Naive thymus-derived CD4-positive, alpha-beta T cell (primary cell): Measurements from ENCODE around the gene WBP1L. TPM values are rescaled to one million over a fixed set of nuclear protein-coding genes. Genes with fewer than 3 reads are reported as not detected.

Experiments used
- ATAC-seq: fragments of 150-1000 bp; cut with Tn5 transposase; 2 replicates; pipeline ENCODE4 v1.10.0; 2021; ENCODE audit warnings: mild to moderate bottlenecking, moderate library complexity
- CTCF ChIA-PET: fragments of 350-600 bp; sonication (Branson Sonifier 250); formaldehyde crosslinking; loops from one replicate; lab custom pipeline; 2021; ENCODE audit warnings: antibody characterized with exemption; lab: Charles Lee
- POLR2A ChIA-PET: fragments of 350-600 bp; sonication (Branson Sonifier 250); formaldehyde crosslinking; loops from one replicate; lab custom pipeline; 2021; ENCODE audit warnings: antibody characterized with exemption, inconsistent platforms; lab: Charles Lee
- DNase-seq, 9 donors: peaks; one replicate each; pipeline versions ENCODE4 v3.0.0 to v3.0.0-alpha.2; 2020 to 2022; ENCODE audit warnings: mixed read lengths in 1 of 9
- H3K27ac ChIP-seq: one replicate; pipeline ENCODE4 v1.7.0; 2013; ENCODE audit warnings: mild to moderate bottlenecking, low read depth, low read length, moderate library complexity
- H3K27me3 ChIP-seq, 2 donors: one replicate each; pipeline ENCODE4 v1.7.0; 2013; ENCODE audit warnings: low read length in 2 of 2, mild to moderate bottlenecking in 2 of 2, moderate library complexity in 2 of 2; ENCODE audit not compliant: control insufficient read depth in 2 of 2, insufficient read depth in 2 of 2
- H3K36me3 ChIP-seq, 3 experiments: 1 replicate in 2 of 3; 2 replicates in 1 of 3; pipeline ENCODE4 v1.7.0; 2013; ENCODE audit warnings: low read length in 3 of 3, mild to moderate bottlenecking in 3 of 3, moderate library complexity in 1 of 3; ENCODE audit not compliant: insufficient read depth in 3 of 3, control insufficient read depth in 2 of 3
- H3K4me1 ChIP-seq, 2 donors: one replicate each; pipeline ENCODE4 v1.7.0; 2013; ENCODE audit warnings: low read length in 2 of 2, mild to moderate bottlenecking in 2 of 2, moderate library complexity in 1 of 2; ENCODE audit not compliant: control insufficient read depth in 2 of 2, insufficient read depth in 2 of 2
- H3K4me3 ChIP-seq: 2 replicates; pipeline ENCODE4 v1.7.0; 2013; ENCODE audit warnings: mild to moderate bottlenecking, low read length
- H3K9me3 ChIP-seq, 3 experiments: 1 replicate in 2 of 3; 2 replicates in 1 of 3; pipeline ENCODE4 v1.7.0; 2013; ENCODE audit warnings: low read length in 3 of 3; ENCODE audit not compliant: control insufficient read depth in 2 of 3
- H3K27ac Mint-ChIP-seq, 9 donors: one replicate each; pipeline ENCODE4 v1.8.0; 2020 to 2022; ENCODE audit warnings: mixed read lengths in 9 of 9, mild to moderate bottlenecking in 8 of 9, moderate library complexity in 5 of 9, inconsistent platforms in 2 of 9
- H3K27me3 Mint-ChIP-seq, 5 donors: one replicate each; pipeline ENCODE4 v1.8.0; 2021 to 2022; ENCODE audit warnings: mixed read lengths in 5 of 5, mild to moderate bottlenecking in 1 of 5
- H3K36me3 Mint-ChIP-seq, 5 donors: one replicate each; pipeline ENCODE4 v1.8.0; 2020 to 2022; ENCODE audit warnings: mixed read lengths in 5 of 5, mild to moderate bottlenecking in 3 of 5, inconsistent platforms in 1 of 5
- H3K4me1 Mint-ChIP-seq, 7 donors: one replicate each; pipeline ENCODE4 v1.8.0; 2020 to 2022; ENCODE audit warnings: mixed read lengths in 7 of 7, mild to moderate bottlenecking in 3 of 7, inconsistent platforms in 1 of 7
- H3K4me3 Mint-ChIP-seq, 10 donors: one replicate each; pipeline ENCODE4 v1.8.0; 2020 to 2022; ENCODE audit warnings: mild to moderate bottlenecking in 10 of 10, mixed read lengths in 10 of 10, moderate library complexity in 6 of 10, inconsistent platforms in 2 of 10
- H3K9me3 Mint-ChIP-seq, 11 donors: one replicate each; pipeline ENCODE4 v1.8.0; 2020 to 2022; ENCODE audit warnings: mixed read lengths in 11 of 11, mild to moderate bottlenecking in 4 of 11, inconsistent platforms in 1 of 11, moderate library complexity in 1 of 11
- intact Hi-C, 2 donors: fragments of 100-400 bp; cut with micrococcal nuclease; formaldehyde crosslinking; loops; one replicate each; pipeline ENCODE4 v1.15.1; 2023
- polyA plus RNA-seq, 2 donors: library from polyadenylated mRNA; unstranded; fragments of 300-500 nt; fragmentation: Illumina TruSeq; gene quantifications; one replicate each; pipeline ENCODE4 v1.2.3, GENCODE V29; 2021
- total RNA-seq, 6 experiments: library from RNA in 5 of 6; stranded (reverse) in 5 of 6; gene quantifications; 1 replicate in 5 of 6; 2 replicates in 1 of 6; pipeline ENCODE4 v1.2.3 and lab custom pipeline; 2021 to 2026

Gene WBP1L
- total and polyA plus RNA-seq, 7 experiments from 2014 or later, result 19.4 to 37.9 (median 30.3) TPM

DNA sequence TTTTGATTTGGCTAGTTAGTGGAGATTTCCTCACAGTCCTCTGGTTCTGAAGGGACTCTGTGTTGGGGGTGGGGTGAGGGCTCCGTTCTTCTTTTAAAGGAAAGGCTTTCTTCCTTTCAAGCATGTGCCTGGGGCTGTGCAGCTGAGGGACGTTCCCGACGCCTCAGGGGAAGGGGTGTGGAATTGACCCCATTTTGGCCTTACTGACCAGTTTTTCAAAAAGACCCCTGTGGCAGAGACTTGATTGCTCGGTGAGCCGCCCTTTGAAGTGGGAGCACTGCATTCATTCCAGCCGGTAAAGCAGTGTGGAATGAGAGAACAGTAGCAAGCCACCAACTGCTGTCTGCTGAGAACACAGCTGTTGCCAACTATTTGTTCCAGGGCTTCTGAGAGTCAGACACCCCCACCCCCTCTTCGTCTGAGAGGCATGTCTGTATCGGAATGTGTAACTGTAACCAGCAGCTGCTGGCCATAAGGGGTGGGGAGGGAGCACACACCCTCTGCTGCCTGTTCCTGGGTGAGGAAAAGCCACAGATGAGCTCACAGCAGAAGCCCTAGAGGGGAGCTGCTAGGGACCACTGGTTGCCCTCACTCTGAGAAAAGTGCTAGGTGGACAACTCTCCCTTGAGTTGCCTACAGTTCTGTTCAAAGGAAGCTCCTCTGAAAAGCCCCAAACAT, 33.2 kb downstream of the WBP1L start:
- Mint-ChIP-seq H3K27me3 (no peaks in the 10 kb centered on the region), H3K4me3 (peak overlapping the region in 9 of 10 donors; percentile 68 to 86 (median 72)), H3K27ac (peak overlapping the region in 8 of 9 donors; percentile 57 to 91 (median 80)), H3K36me3 (peaks cover 0 to 21% (median 14%) of the 10 kb centered on the region in 5 donors), H3K4me1 (peaks cover 42 to 80% (median 77%) of the 10 kb centered on the region in 7 donors), H3K9me3 (no peaks in the 10 kb centered on the region)
- Histone ChIP-seq H3K4me1 (peaks cover 7 to 25% of the 10 kb centered on the region in 2 donors), H3K36me3 (peaks cover 0 to 12% (median 0%) of the 10 kb centered on the region in 3 experiments), H3K27me3 (no peaks in the 10 kb centered on the region), H3K9me3 (no peaks in the 10 kb centered on the region), H3K4me3 (no peak overlapping the region), H3K27ac (no peak overlapping the region)
- ChIA-PET POLR2A (interaction anchor here (0.7 kb wide), 1 partner anchor 131 kb away, joined by 3 read pairs; no protein-coding TSS in a partner anchor), CTCF (interaction anchor here (0.6 kb wide), 1 partner anchor 1617 kb away, joined by 4 read pairs; no protein-coding TSS in a partner anchor)
- ATAC-seq (peak; percentile 10), DNase-seq (peak in 2 of 9 donors; percentile 21 to 61)
- intact Hi-C loops, result loop anchor here in 1 of 2 donors (2.0 kb wide), 1 partner anchor 24 kb away; no protein-coding TSS in a partner anchor

DNA sequence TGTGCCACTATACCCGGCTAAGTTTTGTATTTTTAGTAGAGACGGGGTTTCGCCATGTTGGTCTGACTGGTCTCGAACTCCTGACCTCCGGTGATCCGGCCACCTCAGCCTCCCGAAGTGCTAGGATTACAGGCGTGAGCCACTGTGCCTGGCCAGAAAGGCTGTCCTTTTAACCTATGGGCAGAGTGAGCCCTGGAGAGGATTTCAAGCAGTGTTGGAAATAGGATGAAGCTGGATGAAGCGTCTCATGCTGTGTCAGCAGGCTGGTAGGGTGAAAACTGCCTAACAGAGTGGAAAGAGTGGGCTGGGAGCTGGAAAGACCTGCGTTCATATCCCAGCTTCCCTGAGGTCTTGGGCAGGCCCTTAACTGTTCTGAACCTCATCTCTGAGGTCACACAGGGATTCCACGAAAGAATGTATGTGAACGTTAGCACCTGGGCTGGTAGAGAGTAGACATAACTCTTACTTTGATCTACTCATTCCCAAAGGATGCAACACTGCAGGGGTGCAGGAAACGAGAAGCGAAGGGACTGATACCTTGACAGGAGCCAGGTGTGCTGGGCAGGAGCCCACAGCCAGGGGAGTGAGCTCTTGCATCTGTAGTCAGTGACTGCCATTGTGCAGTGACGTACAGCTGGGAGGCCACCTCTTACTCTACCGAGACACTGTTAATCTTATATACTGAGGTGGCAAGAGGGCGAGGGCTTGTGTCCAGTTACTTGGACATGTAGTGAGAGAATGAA, 34.1 kb downstream of the WBP1L start:
- H3K27me3 Mint-ChIP-seq, result no peaks in the 10 kb centered on the region
- CTCF ChIA-PET, result no interaction called here
- H3K27me3 ChIP-seq, result no peaks in the 10 kb centered on the region
- H3K4me1 ChIP-seq, result peaks cover 7 to 25% of the 10 kb centered on the region in 2 donors
- H3K9me3 Mint-ChIP-seq, result no peaks in the 10 kb centered on the region
- ATAC-seq (no peak), DNase-seq (no peak)
- peaks cover 0 to 12% (median 0%) of the 10 kb centered on the region in 3 experiments for H3K36me3 ChIP-seq
- peak overlapping the region in 1 of 10 donors; percentile 1 for H3K4me3 Mint-ChIP-seq
- H3K4me3 ChIP-seq, result no peak overlapping the region
- POLR2A ChIA-PET, result no interaction called here
- H3K27ac ChIP-seq, result no peak overlapping the region
- H3K4me1 Mint-ChIP-seq, result peaks cover 45 to 83% (median 80%) of the 10 kb centered on the region in 7 donors
- intact Hi-C loops, result loop anchor here in 1 of 2 donors (2.0 kb wide), 1 partner anchor 25 kb away; no protein-coding TSS in a partner anchor
- peaks cover 0 to 26% (median 14%) of the 10 kb centered on the region in 5 donors for H3K36me3 Mint-ChIP-seq
- no peaks in the 10 kb centered on the region for H3K9me3 ChIP-seq
- peak overlapping the region in 7 of 9 donors; percentile 18 to 82 (median 58) for H3K27ac Mint-ChIP-seq

GRCh38 chr10:102778781-102779180, 35.0 kb downstream of the WBP1L start:
- H3K4me1 Mint-ChIP-seq, result peaks cover 41 to 83% (median 80%) of the 10 kb centered on the region in 7 donors
- CTCF ChIA-PET, result no interaction called here
- H3K27me3 Mint-ChIP-seq, result no peaks in the 10 kb centered on the region
- POLR2A ChIA-PET, result no interaction called here
- no peak for ATAC-seq
- H3K36me3 Mint-ChIP-seq, result peaks cover 0 to 26% (median 14%) of the 10 kb centered on the region in 5 donors
- Histone ChIP-seq H3K4me1 (peaks cover 7 to 25% of the 10 kb centered on the region in 2 donors), H3K36me3 (peaks cover 0 to 12% (median 0%) of the 10 kb centered on the region in 3 experiments), H3K27ac (no peak overlapping the region), H3K9me3 (no peaks in the 10 kb centered on the region), H3K4me3 (no peak overlapping the region), H3K27me3 (no peaks in the 10 kb centered on the region)
- no peak for DNase-seq
- H3K9me3 Mint-ChIP-seq, result no peaks in the 10 kb centered on the region
- no peak overlapping the region for H3K4me3 Mint-ChIP-seq
- H3K27ac Mint-ChIP-seq, result peak overlapping the region in 4 of 9 donors; percentile 18 to 69 (median 62)
- intact Hi-C loops, result no loop called here

DNA sequence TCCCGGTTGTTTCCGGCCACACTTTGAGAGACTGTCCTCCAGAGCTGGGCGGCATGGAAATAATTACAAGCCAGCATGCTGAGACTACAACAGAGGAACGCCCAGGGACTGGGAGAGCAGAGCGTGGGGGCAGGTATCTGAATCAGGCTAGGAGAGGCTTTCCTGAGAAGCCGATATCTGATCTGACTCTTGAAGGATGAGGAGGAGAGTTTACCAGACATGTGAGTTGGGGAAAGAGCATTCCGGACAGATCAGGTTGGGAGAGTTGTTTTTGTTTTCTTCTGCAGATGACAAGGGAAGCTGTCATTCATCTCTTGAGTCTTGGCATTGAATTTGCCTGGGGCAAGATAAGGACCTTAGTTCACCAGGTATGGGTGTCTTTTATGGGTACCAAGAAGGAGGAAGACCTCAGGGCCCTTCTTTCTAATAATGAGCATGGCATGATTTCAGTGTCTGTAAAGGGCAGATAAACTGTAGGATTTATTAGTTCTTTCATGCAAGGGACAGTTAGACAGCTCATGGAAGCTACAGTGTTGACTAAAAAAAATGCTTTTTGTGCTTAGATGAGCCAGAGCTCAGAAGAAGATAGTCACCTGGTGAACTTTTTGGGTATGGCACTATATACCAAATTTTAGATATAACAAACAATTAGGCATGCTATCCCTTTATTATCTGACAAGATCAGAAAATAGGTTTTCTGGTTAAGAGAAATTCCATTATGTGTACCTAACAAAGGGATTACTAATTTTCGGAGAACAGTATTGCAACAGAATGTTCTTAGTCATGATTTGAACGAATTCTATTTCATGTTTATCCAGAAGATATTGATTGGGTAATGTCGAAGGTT, 36.2 kb downstream of the WBP1L start:
- no peak for DNase-seq
- H3K36me3 ChIP-seq, result peaks cover 0 to 12% (median 0%) of the 10 kb centered on the region in 3 experiments
- H3K9me3 ChIP-seq, result no peaks in the 10 kb centered on the region
- no peaks in the 10 kb centered on the region for H3K27me3 ChIP-seq
- no peaks in the 10 kb centered on the region for H3K9me3 Mint-ChIP-seq
- no peak overlapping the region for H3K4me3 Mint-ChIP-seq
- H3K27ac Mint-ChIP-seq, result peak overlapping the region in 5 of 9 donors; percentile 6 to 79 (median 44)
- no peak overlapping the region for H3K4me3 ChIP-seq
- peaks cover 7 to 20% of the 10 kb centered on the region in 2 donors for H3K4me1 ChIP-seq
- no peak for ATAC-seq
- H3K4me1 Mint-ChIP-seq, result peaks cover 33 to 77% (median 73%) of the 10 kb centered on the region in 7 donors
- POLR2A ChIA-PET, result interaction anchor here (0.6 to 0.7 kb wide), 2 partner anchors 54 to 1162 kb away, joined by 3 to 5 read pairs; no protein-coding TSS in a partner anchor
- H3K36me3 Mint-ChIP-seq, result peaks cover 0 to 18% (median 12%) of the 10 kb centered on the region in 5 donors
- H3K27me3 Mint-ChIP-seq, result no peaks in the 10 kb centered on the region
- intact Hi-C loops, result no loop called here
- CTCF ChIA-PET, result interaction anchor here (0.7 kb wide), 1 partner anchor 610 kb away, joined by 3 read pairs; no protein-coding TSS in a partner anchor
- no peak overlapping the region for H3K27ac ChIP-seq

DNA sequence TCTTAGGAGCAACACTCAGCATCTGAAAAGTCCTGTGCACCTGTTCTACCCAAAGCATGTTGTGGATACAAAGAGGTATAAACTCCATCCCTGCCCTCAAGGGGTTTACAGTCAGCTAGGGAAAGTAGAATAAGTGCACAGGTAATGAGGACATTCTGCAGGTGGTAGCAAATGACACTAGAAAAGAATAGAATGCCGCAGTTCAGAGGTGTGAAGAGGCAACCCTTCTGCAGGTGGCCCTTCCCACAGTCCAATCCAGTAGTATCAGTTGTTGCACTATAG, 36.7 kb downstream of the WBP1L start:
- ChIA-PET CTCF (no interaction called here), POLR2A (no interaction called here)
- peaks cover 7 to 15% of the 10 kb centered on the region in 2 donors for H3K4me1 ChIP-seq
- H3K27me3 ChIP-seq, result no peaks in the 10 kb centered on the region
- Mint-ChIP-seq H3K27ac (no peak overlapping the region), H3K9me3 (no peaks in the 10 kb centered on the region), H3K4me3 (no peak overlapping the region), H3K27me3 (no peaks in the 10 kb centered on the region), H3K4me1 (peaks cover 28 to 74% (median 69%) of the 10 kb centered on the region in 7 donors), H3K36me3 (peaks cover 0 to 18% (median 12%) of the 10 kb centered on the region in 5 donors)
- intact Hi-C loops, result no loop called here
- peaks cover 0 to 12% (median 0%) of the 10 kb centered on the region in 3 experiments for H3K36me3 ChIP-seq
- H3K9me3 ChIP-seq, result no peaks in the 10 kb centered on the region
- DNase-seq, result no peak
- H3K4me3 ChIP-seq, result no peak overlapping the region
- no peak for ATAC-seq
- H3K27ac ChIP-seq, result no peak overlapping the region
